ENCODE results near the gene HNMT.

DNA sequence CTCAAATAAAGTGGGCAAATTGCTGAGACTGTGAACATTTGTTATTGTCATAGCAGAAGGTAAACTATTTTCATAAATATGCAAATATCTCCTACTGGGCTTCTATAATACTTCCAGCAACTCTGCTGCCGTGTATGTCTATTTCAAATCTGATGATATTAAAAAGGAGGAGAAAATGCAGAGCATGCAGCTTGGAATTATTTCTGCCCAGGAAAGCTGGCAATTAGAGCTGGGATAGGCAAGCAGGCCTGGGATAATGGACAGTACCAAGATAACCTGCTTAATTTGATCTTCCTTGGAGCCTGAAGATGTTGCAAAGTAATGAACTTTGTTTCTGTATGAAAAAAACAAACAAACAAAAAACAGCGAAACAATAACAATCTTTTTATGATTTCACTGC is 72.8 kb downstream of the HNMT start:
- TF ChIP-seq, protein P1, sequence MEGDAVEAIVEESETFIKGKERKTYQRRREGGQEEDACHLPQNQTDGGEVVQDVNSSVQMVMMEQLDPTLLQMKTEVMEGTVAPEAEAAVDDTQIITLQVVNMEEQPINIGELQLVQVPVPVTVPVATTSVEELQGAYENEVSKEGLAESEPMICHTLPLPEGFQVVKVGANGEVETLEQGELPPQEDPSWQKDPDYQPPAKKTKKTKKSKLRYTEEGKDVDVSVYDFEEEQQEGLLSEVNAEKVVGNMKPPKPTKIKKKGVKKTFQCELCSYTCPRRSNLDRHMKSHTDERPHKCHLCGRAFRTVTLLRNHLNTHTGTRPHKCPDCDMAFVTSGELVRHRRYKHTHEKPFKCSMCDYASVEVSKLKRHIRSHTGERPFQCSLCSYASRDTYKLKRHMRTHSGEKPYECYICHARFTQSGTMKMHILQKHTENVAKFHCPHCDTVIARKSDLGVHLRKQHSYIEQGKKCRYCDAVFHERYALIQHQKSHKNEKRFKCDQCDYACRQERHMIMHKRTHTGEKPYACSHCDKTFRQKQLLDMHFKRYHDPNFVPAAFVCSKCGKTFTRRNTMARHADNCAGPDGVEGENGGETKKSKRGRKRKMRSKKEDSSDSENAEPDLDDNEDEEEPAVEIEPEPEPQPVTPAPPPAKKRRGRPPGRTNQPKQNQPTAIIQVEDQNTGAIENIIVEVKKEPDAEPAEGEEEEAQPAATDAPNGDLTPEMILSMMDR (IDR thresholded peaks at IDR 0.05): no peak
- TF ChIP-seq POLR2A (IDR thresholded peaks at IDR 0.05): no peak
- no peak for TF ChIP-seq EP300 (IDR thresholded peaks at IDR 0.05)
- TF ChIP-seq POLR2AphosphoS5 (IDR thresholded peaks at IDR 0.05): no peak
